Putamen (tissue), 1 donor: ENCODE data around the gene SEC14L1.
"Not testable (repeated sequence)": the region's sequence is repeated elsewhere in the genome, so short reads cannot be mapped to it uniquely, and the experiment has no call there.

Experiments used
- DNase-seq: peaks from one replicate; pipeline ENCODE4 v3.0.0-alpha.2; 2016; ENCODE audit warnings: low spot score

SEC14L1 gene

DNA sequence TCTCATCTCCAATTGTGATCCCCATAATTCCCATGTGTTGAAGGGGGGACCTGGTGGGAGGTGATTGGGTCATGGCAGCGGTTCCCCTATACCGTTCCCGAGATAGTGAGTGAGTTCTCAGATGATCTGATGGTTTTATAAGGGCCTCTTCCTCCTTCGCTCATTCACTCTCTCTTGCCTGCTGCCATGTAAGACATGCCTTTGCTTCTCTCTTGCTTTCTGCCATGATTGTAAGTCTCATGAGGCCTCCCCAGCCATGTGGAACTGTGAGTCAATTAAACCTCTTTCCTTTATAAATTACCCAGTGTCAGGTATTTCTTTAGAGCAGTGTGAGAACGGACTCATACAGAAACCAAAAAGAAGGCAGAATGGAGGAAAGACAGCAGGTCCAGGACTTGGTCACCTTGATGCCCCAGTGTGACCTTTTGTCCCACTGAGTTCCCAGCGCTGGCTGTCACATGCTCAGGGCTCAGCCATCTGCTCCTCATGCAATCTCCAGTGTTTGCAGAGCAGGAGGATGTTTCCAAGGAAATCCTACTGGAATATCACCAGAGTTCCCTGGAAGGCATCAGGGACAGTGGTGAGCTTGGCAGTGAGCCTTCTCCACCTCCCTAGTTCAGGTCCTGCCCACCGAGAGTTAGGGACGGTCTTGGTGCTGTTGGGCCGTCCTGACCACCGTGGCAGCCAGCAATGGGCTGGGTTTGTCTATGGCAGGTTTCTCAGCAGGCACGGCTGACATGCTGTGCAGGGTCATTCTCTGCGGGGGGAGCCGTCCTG is 96.7 kb downstream of the SEC14L1 start:
- no peak for DNase-seq

DNA sequence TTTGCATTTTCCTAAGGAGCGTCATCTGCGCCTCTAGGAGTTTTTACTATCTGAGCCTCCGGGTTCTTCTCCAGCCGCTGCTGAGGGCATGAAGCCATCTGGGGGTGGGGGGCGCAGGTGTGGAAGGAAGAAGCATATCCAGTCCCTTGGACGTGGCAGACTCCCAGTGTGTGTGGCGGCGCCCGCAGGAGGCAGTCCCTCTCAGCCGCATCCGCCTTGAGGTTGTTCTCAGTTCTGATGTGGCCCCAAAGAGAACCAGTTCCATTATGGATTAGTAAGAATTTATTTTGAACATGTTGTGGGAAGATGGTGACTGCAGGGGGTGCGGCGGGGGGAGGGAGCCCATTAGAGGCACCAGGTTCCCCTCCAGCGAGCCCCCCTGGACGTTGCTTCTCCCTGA is 100.2 kb downstream of the SEC14L1 start:
- no peak for DNase-seq

DNA sequence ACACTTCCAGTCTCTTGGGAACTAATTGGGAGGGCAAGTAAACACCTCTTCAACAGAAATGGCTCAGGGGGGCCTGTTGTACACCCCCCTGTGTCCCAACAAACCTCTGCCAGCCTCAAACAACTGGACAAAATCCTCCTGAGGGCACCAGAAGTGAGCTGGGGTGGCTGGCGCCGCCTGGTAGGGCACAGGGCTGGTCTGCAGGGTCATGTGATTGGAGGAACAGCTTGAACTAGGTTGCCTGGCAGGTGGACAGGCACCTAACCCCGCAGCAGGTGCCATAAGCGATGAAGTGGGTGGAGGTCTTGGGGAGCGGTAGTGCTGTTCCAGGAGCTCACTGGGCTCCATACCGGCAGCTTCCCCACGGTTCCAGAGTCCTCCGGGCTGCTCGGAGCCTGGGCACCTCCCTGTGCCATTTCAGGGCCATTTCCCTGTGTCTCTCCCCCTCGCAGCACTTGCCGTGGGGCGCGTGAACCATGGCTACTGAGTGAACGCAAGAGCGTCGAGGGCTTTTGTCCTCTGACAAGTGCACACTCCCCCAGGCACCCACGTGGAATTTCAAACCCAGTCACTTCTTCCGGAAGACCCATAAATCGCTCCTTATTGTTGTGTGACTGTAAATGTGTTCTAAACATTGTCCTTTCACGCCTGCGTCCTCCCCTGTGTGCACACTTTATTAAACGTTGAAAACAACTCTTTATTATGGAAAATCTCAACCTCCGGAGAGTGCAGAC is 101.5 kb downstream of the SEC14L1 start:
- DNase-seq = no peak

DNA sequence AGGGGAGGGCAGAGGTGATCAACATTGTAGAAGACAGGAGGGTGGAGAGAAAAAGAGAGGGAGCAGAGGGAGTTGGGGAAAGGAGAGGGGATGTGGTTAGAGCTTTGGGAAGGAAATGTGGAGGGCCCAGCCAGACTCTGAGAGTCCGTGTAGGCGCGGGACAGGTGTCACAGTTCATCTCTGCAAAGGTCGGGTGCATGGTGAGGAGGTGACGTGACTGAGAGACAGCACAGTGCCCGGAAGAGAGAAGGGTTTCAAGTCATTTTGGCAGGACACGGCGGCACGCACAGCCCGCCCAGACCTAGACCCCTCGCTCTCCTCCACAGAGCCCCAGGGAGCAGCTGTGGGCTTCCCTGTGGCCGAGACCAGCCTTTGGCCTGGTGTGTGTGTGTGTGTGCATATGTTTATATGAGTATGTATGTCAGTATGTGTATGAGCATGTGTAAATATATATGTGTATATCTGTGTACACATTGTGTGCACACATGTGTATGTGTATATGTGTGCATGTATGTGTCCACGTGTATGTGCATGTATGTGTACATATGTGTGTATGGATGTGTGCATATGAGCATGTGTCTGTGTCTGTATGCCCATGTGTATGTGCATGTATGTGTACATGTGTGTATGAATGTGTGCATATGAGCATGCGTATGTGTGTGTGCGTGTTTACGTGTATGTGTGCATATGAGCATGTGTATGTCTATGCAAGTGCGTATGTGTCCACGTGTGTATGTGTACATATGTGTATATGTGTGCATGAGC is 104.6 kb downstream of the SEC14L1 start:
- DNase-seq = no peak

DNA sequence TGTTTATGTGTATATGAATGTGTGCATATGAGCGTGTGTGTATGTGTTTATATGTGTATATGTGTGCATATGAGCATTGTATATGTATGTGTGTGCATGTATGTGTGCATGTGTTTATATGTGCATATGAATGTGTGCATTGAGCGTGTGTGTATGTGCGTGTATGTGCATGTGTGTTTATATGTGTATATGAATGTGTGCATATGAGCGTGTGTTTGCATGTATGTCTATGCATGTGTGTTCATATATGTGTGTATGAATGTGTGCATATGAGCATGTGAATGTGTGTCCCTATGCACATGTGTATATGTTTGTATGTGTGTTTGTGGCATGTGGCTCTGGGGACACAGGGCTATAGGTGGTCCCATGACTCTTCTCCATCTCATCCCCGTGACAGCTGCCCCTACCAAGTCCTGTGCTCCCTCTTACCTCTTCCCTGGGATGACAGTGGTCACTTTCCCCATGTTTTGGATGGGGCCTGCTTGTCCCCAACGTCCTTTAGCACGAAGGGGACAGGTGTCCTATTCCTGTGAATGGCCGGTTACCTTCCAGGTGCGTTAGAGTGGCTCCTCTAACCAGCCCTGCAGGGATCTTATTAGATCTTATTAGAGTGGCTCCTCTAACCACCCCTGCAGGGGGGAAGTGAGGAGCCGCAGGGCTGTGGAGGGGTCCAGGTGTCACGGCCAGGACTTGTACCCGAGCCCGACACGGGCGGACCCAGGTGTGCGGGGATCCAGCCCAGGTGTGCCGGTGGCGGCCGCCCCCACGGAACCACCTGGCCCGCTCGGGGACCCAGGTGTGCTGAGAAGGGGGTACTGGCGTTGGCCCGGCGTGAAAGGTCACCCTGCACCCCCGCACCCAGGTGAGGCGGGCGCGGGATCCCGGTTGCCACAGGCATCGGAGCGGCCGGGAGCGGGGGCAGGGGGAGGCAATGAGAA is 105.6 kb downstream of the SEC14L1 start:
- no peak for DNase-seq

GRCh38 chr17:77247048-77247541 is 106.3 kb downstream of the SEC14L1 start:
- peak; percentile 74 for DNase-seq

GRCh38 chr17:77247609-77248008 is 106.8 kb downstream of the SEC14L1 start:
- no peak for DNase-seq

- DNase-seq = no peak
Observed at GRCh38 chr17:77248216-77249114, 107.7 kb downstream of the SEC14L1 start.

DNA sequence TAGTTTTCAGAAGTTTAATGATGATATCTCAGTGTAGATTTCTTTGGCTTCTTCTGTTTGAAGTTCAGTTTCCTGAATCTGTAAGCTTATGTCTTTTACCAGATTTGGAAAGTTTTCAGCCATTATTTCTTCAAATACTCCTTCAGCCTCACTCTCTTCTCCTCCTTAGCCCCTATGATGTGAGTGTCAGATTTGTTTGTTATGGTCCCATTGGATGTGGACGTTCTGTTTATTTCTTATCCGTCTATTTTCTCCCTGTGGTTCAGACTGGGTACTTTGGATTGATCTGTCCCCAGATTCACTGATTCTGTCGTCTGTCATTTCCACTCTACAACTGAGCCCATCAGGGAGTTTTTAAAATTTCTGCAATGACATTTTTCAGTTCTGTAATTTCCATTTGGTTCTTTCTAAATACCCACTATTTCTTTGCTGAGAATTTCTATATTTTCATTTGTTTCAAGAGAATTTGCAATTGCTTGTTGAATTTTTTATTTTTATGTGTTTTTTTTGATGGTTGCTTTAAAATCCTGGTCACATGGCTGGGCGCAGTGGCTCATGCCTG is 110.9 kb downstream of the SEC14L1 start:
- DNase-seq = no peak

GRCh38 chr17:77252306-77252705 is 111.5 kb downstream of the SEC14L1 start:
- not testable (repeated sequence) for DNase-seq

- no peak for DNase-seq
Observed at GRCh38 chr17:77253611-77254051, 112.9 kb downstream of the SEC14L1 start.

DNA sequence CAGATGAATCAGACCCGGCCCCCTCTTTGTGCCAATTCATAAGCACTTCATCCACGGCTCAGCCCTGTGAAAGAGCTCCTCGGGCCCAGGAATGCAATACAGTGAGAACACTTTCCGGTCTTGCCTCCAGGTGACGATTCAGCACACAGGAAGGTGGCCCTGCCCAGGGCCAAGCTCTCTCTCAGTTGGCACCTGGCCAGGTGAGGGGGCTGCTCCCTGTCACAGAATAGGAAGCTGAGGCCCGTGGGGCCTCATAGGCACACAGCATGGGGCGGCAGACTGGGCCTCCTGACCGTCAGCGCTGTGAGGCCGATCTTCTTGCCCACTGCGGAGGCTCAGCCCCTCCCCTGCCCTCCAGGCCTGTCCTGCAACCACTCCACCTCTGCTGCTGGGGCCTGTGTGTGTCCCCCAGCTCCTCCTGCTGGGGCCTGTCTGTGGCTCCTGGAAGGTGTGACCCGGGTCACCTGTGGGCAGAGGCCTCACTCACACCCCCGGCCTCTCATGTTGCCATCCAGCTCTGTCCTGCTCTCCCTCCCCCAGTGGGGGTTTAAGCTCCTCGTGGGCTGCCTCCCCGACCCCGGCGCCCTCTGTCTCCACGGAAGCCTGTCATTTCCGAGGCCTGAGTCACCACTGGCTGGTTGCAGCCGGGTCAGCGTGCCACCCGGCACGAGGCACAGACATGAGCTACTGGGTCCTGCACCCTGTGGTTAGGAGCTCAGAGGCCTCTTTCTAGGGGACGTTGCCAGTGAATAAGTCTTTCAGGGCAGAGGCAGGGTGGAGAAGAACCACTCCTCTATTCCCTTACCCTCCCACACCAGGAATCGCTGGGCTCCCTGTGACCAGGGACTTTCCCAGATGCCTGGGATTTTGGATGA is 114.4 kb downstream of the SEC14L1 start:
- no peak for DNase-seq

- DNase-seq = not testable (repeated sequence)
Observed at GRCh38 chr17:77255970-77256369, 115.2 kb downstream of the SEC14L1 start.

- DNase-seq = no peak
Observed at GRCh38 chr17:77256710-77257109, 115.9 kb downstream of the SEC14L1 start.

DNA sequence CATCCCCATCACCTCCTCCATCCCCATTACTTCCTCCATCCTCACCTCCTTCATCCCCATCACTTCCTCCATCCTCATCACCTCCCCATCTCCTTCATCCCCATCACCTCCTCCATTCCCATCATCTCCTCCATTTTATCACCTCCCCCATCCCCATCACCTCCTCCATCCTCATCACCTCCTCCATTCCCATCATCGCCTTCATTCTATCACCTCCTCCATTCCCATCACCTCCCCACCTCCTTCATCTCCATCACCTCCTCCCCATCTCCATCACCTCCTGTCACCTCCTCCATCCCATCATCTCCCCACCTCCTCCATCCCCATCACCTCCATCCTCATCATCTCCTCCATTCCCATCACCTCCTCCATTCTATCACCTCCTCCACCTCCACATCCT is 116.4 kb downstream of the SEC14L1 start:
- DNase-seq = no peak

GRCh38 chr17:77257596-77258458 is 117.1 kb downstream of the SEC14L1 start:
- no peak for DNase-seq

DNA sequence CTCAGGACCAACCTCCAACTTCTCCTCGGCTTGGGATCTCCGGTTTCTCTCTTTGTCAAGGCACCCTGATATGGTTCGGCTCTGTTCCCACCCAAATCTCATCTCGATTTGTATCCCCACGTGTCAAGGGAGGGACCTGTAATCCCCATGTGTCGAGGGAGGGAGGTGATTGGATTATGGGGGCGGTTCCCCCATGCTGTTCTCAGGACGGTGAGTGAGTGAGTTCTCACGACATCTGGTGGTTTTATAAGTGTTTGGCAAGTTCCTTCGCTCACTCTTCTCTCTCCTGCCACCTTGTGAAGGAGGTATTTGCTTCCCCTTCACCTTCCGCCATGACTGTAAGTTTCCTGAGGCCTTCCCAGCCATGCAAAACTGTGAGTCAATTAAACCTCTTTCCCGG is 117.9 kb downstream of the SEC14L1 start:
- DNase-seq = no peak
